Osteocyte (in vitro differentiated cells): ENCODE data around the gene MED28. TPM values are rescaled to one million over a fixed set of nuclear protein-coding genes. Genes with fewer than 3 reads are reported as not detected.

Source experiments
- DNase-seq: peaks from one replicate; pipeline ENCODE4 v3.0.0; 2021; ENCODE audit warnings: mixed read lengths; ENCODE audit not compliant: unreplicated experiment; ENCODE audit errors: extremely low spot score
- H3K27ac Mint-ChIP-seq: one replicate; pipeline ENCODE4 v1.8.0; 2021; ENCODE audit warnings: mild to moderate bottlenecking, mixed read lengths; ENCODE audit not compliant: unreplicated experiment
- H3K27me3 Mint-ChIP-seq: one replicate; pipeline ENCODE4 v1.8.0; 2021; ENCODE audit warnings: mixed read lengths; ENCODE audit not compliant: unreplicated experiment
- H3K36me3 Mint-ChIP-seq: one replicate; pipeline ENCODE4 v1.8.0; 2021; ENCODE audit warnings: mixed read lengths; ENCODE audit not compliant: unreplicated experiment
- H3K4me1 Mint-ChIP-seq: one replicate; pipeline ENCODE4 v1.8.0; 2021; ENCODE audit warnings: mixed read lengths; ENCODE audit not compliant: unreplicated experiment
- H3K4me3 Mint-ChIP-seq: one replicate; pipeline ENCODE4 v1.8.0; 2021; ENCODE audit warnings: mild to moderate bottlenecking, moderate library complexity, mixed read lengths; ENCODE audit not compliant: unreplicated experiment
- H3K9me3 Mint-ChIP-seq: one replicate; pipeline ENCODE4 v1.8.0; 2021; ENCODE audit warnings: mixed read lengths; ENCODE audit not compliant: unreplicated experiment
- total RNA-seq: library from RNA; stranded (reverse); gene quantifications from 2 replicates; pipeline ENCODE4 v1.2.1, GENCODE V29; 2021
- TF ChIP-seq, protein P1 (sequence below): fragments of 200-600 bp; sonication (generic); IDR thresholded peaks from 2 replicates; pipeline ENCODE4 v1.5.0; 2021; ENCODE audit warnings: antibody characterized with exemption, mild to moderate bottlenecking, moderate library complexity

MED28 gene
- total RNA-seq, 1 donor from 2014 or later: 45.8 TPM

GRCh38 chr4:17665346-17665745 lies 50.9 kb downstream of the MED28 start:
- Mint-ChIP-seq H3K4me3 (no peak overlapping the region), H3K4me1 (no peaks in the 10 kb centered on the region), H3K9me3 (no peaks in the 10 kb centered on the region), H3K36me3 (no peaks in the 10 kb centered on the region), H3K27me3 (peaks cover 12% of the 10 kb centered on the region), H3K27ac (no peak overlapping the region)
- no peak for DNase-seq
- TF ChIP-seq, protein P1, sequence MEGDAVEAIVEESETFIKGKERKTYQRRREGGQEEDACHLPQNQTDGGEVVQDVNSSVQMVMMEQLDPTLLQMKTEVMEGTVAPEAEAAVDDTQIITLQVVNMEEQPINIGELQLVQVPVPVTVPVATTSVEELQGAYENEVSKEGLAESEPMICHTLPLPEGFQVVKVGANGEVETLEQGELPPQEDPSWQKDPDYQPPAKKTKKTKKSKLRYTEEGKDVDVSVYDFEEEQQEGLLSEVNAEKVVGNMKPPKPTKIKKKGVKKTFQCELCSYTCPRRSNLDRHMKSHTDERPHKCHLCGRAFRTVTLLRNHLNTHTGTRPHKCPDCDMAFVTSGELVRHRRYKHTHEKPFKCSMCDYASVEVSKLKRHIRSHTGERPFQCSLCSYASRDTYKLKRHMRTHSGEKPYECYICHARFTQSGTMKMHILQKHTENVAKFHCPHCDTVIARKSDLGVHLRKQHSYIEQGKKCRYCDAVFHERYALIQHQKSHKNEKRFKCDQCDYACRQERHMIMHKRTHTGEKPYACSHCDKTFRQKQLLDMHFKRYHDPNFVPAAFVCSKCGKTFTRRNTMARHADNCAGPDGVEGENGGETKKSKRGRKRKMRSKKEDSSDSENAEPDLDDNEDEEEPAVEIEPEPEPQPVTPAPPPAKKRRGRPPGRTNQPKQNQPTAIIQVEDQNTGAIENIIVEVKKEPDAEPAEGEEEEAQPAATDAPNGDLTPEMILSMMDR: no peak

GRCh38 chr4:17665852-17666251 lies 51.4 kb downstream of the MED28 start:
- no peaks in the 10 kb centered on the region for H3K36me3 Mint-ChIP-seq
- no peaks in the 10 kb centered on the region for H3K4me1 Mint-ChIP-seq
- no peak overlapping the region for H3K4me3 Mint-ChIP-seq
- peaks cover 13% of the 10 kb centered on the region for H3K27me3 Mint-ChIP-seq
- TF ChIP-seq, protein P1: no peak
- DNase-seq: peak; percentile 48
- H3K9me3 Mint-ChIP-seq: no peaks in the 10 kb centered on the region
- H3K27ac Mint-ChIP-seq: no peak overlapping the region

DNA sequence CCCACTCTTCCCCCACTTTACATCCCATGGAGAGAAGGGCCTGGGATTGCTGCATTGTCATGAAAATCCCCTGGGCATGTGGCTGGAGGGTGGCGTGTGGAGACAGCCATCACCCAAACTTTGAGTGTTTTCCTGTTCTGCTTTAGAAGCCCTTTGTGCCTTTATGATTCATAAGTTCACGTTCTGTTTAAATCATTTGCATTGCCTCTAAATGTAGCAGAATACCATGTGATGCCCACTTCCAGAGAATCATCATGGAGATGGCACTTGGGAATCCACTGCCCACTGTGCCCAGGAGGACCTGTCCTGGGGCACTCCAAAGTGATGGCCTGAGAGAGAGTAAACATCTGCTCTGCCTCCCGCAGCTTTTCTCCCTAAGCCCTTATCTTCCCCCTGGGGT lies 52.8 kb downstream of the MED28 start:
- Mint-ChIP-seq H3K27ac (no peak overlapping the region), H3K27me3 (peaks cover 17% of the 10 kb centered on the region), H3K4me3 (no peak overlapping the region)

DNA sequence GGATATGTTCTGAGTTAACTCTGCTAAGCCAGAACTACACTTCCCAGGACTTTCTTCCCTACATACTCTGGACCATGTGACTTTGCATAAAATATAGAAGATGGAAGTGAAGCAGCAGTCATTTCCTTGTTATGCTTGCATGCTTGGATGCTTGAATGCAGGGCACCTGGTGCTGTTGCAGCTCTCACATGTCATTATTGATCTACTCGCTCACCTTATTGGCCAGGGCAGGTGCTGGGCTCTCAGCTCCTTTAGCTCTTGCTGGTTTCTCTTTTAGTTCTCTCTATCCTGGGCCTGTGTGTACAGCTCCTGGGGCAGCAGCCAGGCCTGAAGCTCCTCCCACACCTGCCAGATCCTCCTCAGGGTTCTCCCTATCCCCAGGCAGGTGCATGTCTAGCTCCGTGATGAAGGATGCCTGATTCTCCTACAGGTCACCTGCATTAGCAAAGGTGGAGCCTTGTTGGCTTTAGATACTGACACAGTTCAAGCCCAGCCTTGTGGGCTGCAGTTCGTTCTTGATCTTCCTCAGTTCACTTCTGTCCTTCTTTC lies 53.3 kb downstream of the MED28 start:
- peaks cover 17% of the 10 kb centered on the region for H3K27me3 Mint-ChIP-seq
- TF ChIP-seq, protein P1: no peak
- no peak overlapping the region for H3K4me3 Mint-ChIP-seq

More for the DNA sequence above, 52.8 kb downstream of the MED28 start:
- H3K9me3 Mint-ChIP-seq: no peaks in the 10 kb centered on the region
- H3K4me1 Mint-ChIP-seq: no peaks in the 10 kb centered on the region
- no peaks in the 10 kb centered on the region for H3K36me3 Mint-ChIP-seq
- TF ChIP-seq, protein P1: no peak
- peak; percentile 40 for DNase-seq

DNA sequence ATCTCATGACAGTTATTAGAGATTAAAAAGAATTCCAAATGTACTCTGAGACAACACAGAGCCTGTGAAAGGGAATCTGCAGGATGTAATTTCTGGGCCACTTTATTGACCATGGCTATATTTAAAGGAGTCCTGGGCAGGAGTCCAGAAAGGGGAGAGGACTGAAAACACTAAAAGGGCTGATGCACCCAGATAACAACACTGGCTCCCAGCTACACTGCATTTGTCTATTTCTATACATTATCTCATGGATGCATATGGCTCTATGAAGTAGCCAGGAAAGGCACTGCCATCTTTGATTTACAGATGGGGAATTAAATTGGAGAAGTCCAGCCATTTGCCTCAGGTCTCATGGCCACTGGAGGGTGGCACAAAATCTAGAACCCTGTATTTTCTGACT lies 56.0 kb downstream of the MED28 start:
- Mint-ChIP-seq H3K36me3 (no peaks in the 10 kb centered on the region), H3K9me3 (no peaks in the 10 kb centered on the region), H3K4me1 (no peaks in the 10 kb centered on the region), H3K27ac (no peak overlapping the region), H3K4me3 (no peak overlapping the region), H3K27me3 (peaks cover 19% of the 10 kb centered on the region)
- TF ChIP-seq, protein P1: no peak
- DNase-seq: no peak

More for the DNA sequence above, 53.3 kb downstream of the MED28 start:
- no peaks in the 10 kb centered on the region for H3K9me3 Mint-ChIP-seq
- H3K4me1 Mint-ChIP-seq: no peaks in the 10 kb centered on the region
- DNase-seq: peak; percentile 48
- no peaks in the 10 kb centered on the region for H3K36me3 Mint-ChIP-seq
- H3K27ac Mint-ChIP-seq: no peak overlapping the region
